ENCODE data around the gene GTSE1. TPM values are rescaled to one million over a fixed set of nuclear protein-coding genes. Genes with fewer than 3 reads are reported as not detected.

Gene GTSE1
- total and polyA plus RNA-seq, 2 of the 13 experiments (the other 11 are each of a cell fraction or from before 2014, with no cell fraction given): 10.7 to 13.5 TPM

GRCh38 chr22:46319319-46319718 lies 22.6 kb downstream of the GTSE1 start (continued):
- TF ChIP-seq NRL (CRISPR knock-in tag; IDR thresholded peaks at IDR 0.05; ENCODE audit: borderline replicate concordance) (no peak), TAF1 (CRISPR knock-in tag; IDR thresholded peaks at IDR 0.05) (no peak), MXD3 (CRISPR knock-in tag; IDR thresholded peaks at IDR 0.05) (no peak)

- intact Hi-C loops (cut with micrococcal nuclease; ENCODE audit: unreplicated experiment): no loop called here
- FAIRE-seq: no peak
- TF ChIP-seq ZNF749 (CRISPR knock-in tag; IDR thresholded peaks at IDR 0.05; ENCODE audit: borderline replicate concordance) (no peak), ZBTB25 (CRISPR knock-in tag; IDR thresholded peaks at IDR 0.05) (no peak), NAIF1 (CRISPR knock-in tag; IDR thresholded peaks at IDR 0.05; ENCODE audit: borderline replicate concordance) (no peak), HINFP (CRISPR knock-in tag; IDR thresholded peaks at IDR 0.05; ENCODE audit: low read depth) (no peak), ZFP36 (IDR thresholded peaks at IDR 0.05; ENCODE audit: borderline replicate concordance, low read depth, low read length, partially characterized antibody) (no peak), ZNF589 (CRISPR knock-in tag; conservative IDR thresholded peaks at IDR 0.05) (no peak), ZNF17 (CRISPR knock-in tag; IDR thresholded peaks at IDR 0.05) (no peak), YEATS2 (CRISPR knock-in tag; IDR thresholded peaks at IDR 0.05; ENCODE audit: borderline replicate concordance) (no peak), GABPB1 (CRISPR knock-in tag; IDR thresholded peaks at IDR 0.05) (no peak), BCL6 (CRISPR knock-in tag; IDR thresholded peaks at IDR 0.05) (no peak), SP5 (CRISPR knock-in tag; IDR thresholded peaks at IDR 0.05; ENCODE audit: borderline replicate concordance, low read depth) (no peak), DMAP1 (CRISPR knock-in tag; IDR thresholded peaks at IDR 0.05) (no peak), ZNF672 (CRISPR knock-in tag; IDR thresholded peaks at IDR 0.05) (no peak), ZNF292 (CRISPR knock-in tag; IDR thresholded peaks at IDR 0.05; ENCODE audit: borderline replicate concordance, low read depth) (no peak), RXRA (CRISPR knock-in tag; IDR thresholded peaks at IDR 0.05) (no peak), ZNF747 (CRISPR knock-in tag; IDR thresholded peaks at IDR 0.05; ENCODE audit: borderline replicate concordance) (no peak)
Observed at GRCh38 chr22:46320166-46320710, 23.6 kb downstream of the GTSE1 start.

More at GRCh38 chr22:46320166-46320710, 23.6 kb downstream of the GTSE1 start:
- in situ Hi-C loops (cut with HindIII; ENCODE audit: extremely low pct_ligation_motif_present, low pct_unique_long_range_greater_than_20kb): no loop called here
- POLR2A ChIA-PET: no interaction called here
- Histone ChIP-seq H3K79me2 (ENCODE audit: insufficient read depth, low read length) (no peaks in the 10 kb centered on the region), H3K4me3 (replicated peaks in 1 of 3; ENCODE audit: insufficient read depth in 1 of 3, low read depth in 2 of 3, low read length in 3 of 3) (no peak overlapping the region), H3K9me3 (ENCODE audit: low read length) (no peaks in the 10 kb centered on the region), H3K9ac (ENCODE audit: insufficient read depth, low read depth, low read length) (no peak overlapping the region), H3K27me3 (ENCODE audit: control insufficient read depth in 1 of 2, insufficient read depth in 2 of 2, low read length in 2 of 2) (no peaks in the 10 kb centered on the region), H3K4me2 (ENCODE audit: low read depth, low read length) (no peak overlapping the region), H3K36me3 (replicated peaks in 1 of 2; ENCODE audit: control insufficient read depth in 1 of 2, insufficient read depth in 2 of 2, low read length in 2 of 2) (peaks cover 12 to 78% of the 10 kb centered on the region in 2 experiments), H3K4me1 (ENCODE audit: insufficient read depth, low read length) (no peaks in the 10 kb centered on the region), H3K27ac (ENCODE audit: extremely low read length, insufficient read depth, low read length) (no peak overlapping the region), H4K20me1 (ENCODE audit: insufficient read depth, low read length) (no peaks in the 10 kb centered on the region), H2AFZ (ENCODE audit: low read length) (no peak overlapping the region)
- CTCF ChIA-PET (ENCODE audit: low intra/inter-chr PET ratio, low total read pairs): no interaction called here
- DNase-seq (ENCODE audit: low spot score) (no peak), ATAC-seq (no peak)
- no TSS peak for BruUV-seq (replicated peaks)
- 97% methylated on average over 14 of the region's 14 CpGs for WGBS (ENCODE audit: low lambda C conversion rate)

Data from HepG2 (cell line).